Activated B cell treated with CpG ODN at 0.5 μM for 24 hours (primary cell): Measurements from ENCODE around the gene RNF212. TPM values are rescaled to one million over a fixed set of nuclear protein-coding genes. Genes with fewer than 3 reads are reported as not detected.
"Not testable (repeated sequence)": the region's sequence is repeated elsewhere in the genome, so short reads cannot be mapped to it uniquely, and the experiment has no call there.

Experiments
- ATAC-seq: fragments of 200-7000 bp; cut with Tn5 transposase; one replicate; pipeline ENCODE4 v1.10.0; 2021; ENCODE audit warnings: low read depth, mild to moderate bottlenecking, moderate library complexity
- CTCF ChIA-PET: fragments of 350-600 bp; sonication (Branson Sonifier 250); formaldehyde crosslinking; loops from one replicate; lab custom pipeline; 2021; ENCODE audit warnings: antibody characterized with exemption; lab: Charles Lee
- POLR2A ChIA-PET: fragments of 350-600 bp; sonication (Branson Sonifier 250); formaldehyde crosslinking; loops from one replicate; lab custom pipeline; 2021; ENCODE audit warnings: antibody characterized with exemption; lab: Charles Lee
- DNase-seq: peaks from one replicate; pipeline ENCODE4 v3.0.0; 2022
- H3K27ac Mint-ChIP-seq: one replicate; pipeline ENCODE4 v1.8.0; 2020; ENCODE audit warnings: mixed read lengths
- H3K27me3 Mint-ChIP-seq: one replicate; pipeline ENCODE4 v1.8.0; 2021; ENCODE audit warnings: mixed read lengths
- H3K36me3 Mint-ChIP-seq: one replicate; pipeline ENCODE4 v1.8.0; 2021; ENCODE audit warnings: low read depth, mixed read lengths
- H3K4me1 Mint-ChIP-seq: one replicate; pipeline ENCODE4 v1.8.0; 2021; ENCODE audit warnings: mixed read lengths
- H3K4me3 Mint-ChIP-seq: one replicate; pipeline ENCODE4 v1.8.0; 2020; ENCODE audit warnings: mild to moderate bottlenecking, mixed read lengths
- H3K9me3 Mint-ChIP-seq: one replicate; pipeline ENCODE4 v1.8.0; 2020; ENCODE audit warnings: mixed read lengths
- CTCF ChIP-seq: fragments of 200-600 bp; IDR thresholded peaks from one replicate; pipeline ENCODE4 v1.8.0; 2022; ENCODE audit warnings: antibody characterized with exemption, mild to moderate bottlenecking
- intact Hi-C: fragments of 100-400 bp; cut with micrococcal nuclease; formaldehyde crosslinking; loops from one replicate; pipeline ENCODE4 v1.15.1; 2024
- total RNA-seq: library from RNA; stranded (reverse); gene quantifications from 2 replicates; pipeline ENCODE4 v1.2.3, GENCODE V29; 2022

RNF212 gene
- total RNA-seq, 1 donor from 2014 or later, result 2.4 TPM

DNA sequence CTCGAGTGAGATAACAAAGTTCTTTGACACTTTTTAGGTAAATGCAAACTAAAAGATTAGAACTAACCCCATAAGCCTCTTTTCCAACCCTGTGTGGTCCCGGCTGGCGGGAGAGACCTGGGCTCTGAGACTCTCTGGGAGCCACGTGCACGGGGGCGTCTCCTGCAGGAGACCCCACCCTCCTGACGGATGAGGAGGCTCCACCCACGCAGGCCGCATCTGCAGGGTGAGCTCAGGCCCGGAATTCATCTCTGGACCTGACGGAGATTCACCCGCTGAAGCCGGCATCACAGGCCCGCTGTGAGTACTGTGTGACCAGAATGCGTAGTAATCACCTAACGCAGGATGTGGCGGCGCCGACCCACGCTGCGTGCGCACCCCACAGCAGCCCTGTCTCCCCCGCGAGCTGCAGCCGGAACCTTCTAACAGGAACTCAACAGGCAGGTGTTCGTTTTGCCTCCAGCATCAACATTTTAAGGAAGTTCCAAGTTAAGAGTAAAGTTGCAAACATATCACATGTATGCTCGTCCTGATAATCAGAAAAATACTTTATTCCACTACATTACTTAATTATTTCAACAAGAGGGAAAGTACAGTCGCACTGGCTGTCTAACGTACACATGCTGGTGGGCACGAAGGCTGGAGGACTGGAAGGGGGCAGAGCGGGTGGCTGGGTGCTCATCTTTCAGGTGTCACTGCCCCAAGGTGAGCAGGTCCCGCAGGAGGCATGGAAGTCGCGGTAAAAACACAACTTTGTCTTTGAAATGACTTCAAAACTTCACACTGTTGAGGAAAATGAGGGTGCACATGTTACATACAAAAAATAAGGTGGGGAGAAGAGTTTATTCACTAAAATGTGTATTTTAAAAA is 57.4 kb downstream of the RNF212 start:
- ChIA-PET CTCF (no interaction called here), POLR2A (interaction anchor here (1.2 kb wide), 1 partner anchor 34 kb away, joined by 4 read pairs; no protein-coding TSS in a partner anchor)
- peaks cover 14% of the 10 kb centered on the region for H3K27me3 Mint-ChIP-seq
- H3K9me3 Mint-ChIP-seq, result peaks cover 3% of the 10 kb centered on the region
- peaks cover 15% of the 10 kb centered on the region for H3K4me1 Mint-ChIP-seq
- DNase-seq (peak; percentile 64), ATAC-seq (peak; percentile 95)
- intact Hi-C loops, result loop anchor here (2.0 to 5.0 kb wide), 2 partner anchors 47 to 134 kb away; no protein-coding TSS in a partner anchor
- H3K27ac Mint-ChIP-seq, result peak overlapping the region; percentile 67
- H3K36me3 Mint-ChIP-seq, result no peaks in the 10 kb centered on the region
- peak overlapping the region; percentile 68 for H3K4me3 Mint-ChIP-seq
- TF ChIP-seq CTCF, result no peak

DNA sequence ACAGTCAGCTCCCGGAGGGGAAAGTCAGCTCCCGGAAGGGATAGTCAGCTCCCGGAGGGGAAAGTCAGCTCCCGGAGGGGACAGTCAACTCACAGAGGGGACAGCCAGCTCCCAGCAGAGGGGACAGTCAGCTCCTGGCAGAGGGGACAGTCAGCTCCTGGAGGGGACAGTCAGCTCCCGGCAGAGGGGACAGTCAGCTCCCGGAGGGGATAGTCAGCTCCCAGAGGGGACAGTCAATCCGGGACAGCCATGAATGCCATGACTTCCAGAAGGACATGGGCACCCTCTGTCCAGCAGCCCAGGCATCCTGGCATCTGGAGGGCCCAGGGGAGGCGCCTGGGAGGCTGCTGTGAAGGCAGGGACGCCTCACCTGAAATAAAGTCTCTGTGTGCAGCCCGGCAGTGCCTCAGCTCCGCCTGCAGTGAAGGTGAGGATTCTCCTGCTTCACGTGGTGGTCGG is 58.1 kb downstream of the RNF212 start:
- Mint-ChIP-seq H3K4me1 (peaks cover 15% of the 10 kb centered on the region), H3K27ac (peak overlapping the region; percentile 67), H3K4me3 (peak overlapping the region; percentile 68)
- H3K27me3 Mint-ChIP-seq, CTCF ChIA-PET, H3K36me3 Mint-ChIP-seq, H3K9me3 Mint-ChIP-seq: not testable (repeated sequence)
- POLR2A ChIA-PET, result interaction anchor here (1.2 kb wide), 1 partner anchor 34 kb away, joined by 4 read pairs; no protein-coding TSS in a partner anchor
- intact Hi-C loops, result loop anchor here (5.0 kb wide), 1 partner anchor 133 kb away; no protein-coding TSS in a partner anchor
- DNase-seq (peak; percentile 17), ATAC-seq (peak; percentile 12)

- H3K27ac Mint-ChIP-seq, ATAC-seq, H3K9me3 Mint-ChIP-seq, POLR2A ChIA-PET, H3K27me3 Mint-ChIP-seq, H3K4me3 Mint-ChIP-seq, DNase-seq, H3K36me3 Mint-ChIP-seq: not testable (repeated sequence)
- H3K4me1 Mint-ChIP-seq, result peaks cover 15% of the 10 kb centered on the region
- intact Hi-C loops, result loop anchor here (5.0 kb wide), 1 partner anchor 132 kb away; no protein-coding TSS in a partner anchor
- CTCF ChIA-PET, result interaction anchor here (0.6 kb wide), 1 partner anchor 535 kb away, joined by 3 read pairs; no protein-coding TSS in a partner anchor
These were observed 58.6 kb downstream of the RNF212 start for GRCh38 chr4:1054696-1055242.

- H3K27me3 Mint-ChIP-seq, H3K27ac Mint-ChIP-seq, ATAC-seq, H3K9me3 Mint-ChIP-seq, H3K36me3 Mint-ChIP-seq, POLR2A ChIA-PET, CTCF ChIA-PET, intact Hi-C loops, H3K4me3 Mint-ChIP-seq: not testable (repeated sequence)
- peak; percentile 12 for DNase-seq
- peaks cover 17% of the 10 kb centered on the region for H3K4me1 Mint-ChIP-seq
These were observed 59.5 kb downstream of the RNF212 start for GRCh38 chr4:1053891-1054290.

DNA sequence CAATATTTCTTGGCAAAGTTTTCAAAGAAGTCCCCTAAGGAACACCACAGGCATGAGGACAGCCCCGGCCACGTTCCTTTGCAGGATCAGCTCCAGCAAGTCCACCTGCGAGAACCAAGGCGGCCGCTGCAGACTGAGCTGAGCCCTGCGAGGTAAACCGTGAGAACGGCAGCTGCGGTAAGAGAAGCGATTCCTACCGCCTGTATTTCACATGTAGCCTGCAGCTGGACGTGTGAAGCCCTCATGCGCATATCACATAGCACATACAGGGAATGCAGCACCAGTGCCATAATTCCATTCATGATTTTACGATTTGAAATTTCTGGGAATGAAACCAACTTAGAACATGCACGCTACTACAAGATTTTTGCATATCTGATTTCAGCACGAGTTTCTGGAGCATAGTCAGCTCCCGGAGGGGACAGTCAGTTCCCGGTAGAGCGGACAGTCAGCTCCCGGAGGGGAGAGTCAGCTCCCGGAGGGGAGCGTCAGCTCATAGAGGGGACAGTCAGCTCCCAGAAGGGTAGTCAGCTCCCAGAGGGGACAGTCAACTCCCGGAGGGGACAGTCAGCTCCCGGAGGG is 60.2 kb downstream of the RNF212 start:
- DNase-seq, result peak; percentile 4
- Mint-ChIP-seq H3K27ac (no peak overlapping the region), H3K4me1 (peaks cover 21% of the 10 kb centered on the region), H3K4me3 (no peak overlapping the region), H3K36me3 (no peaks in the 10 kb centered on the region), H3K9me3 (peaks cover 3% of the 10 kb centered on the region), H3K27me3 (peaks cover 10% of the 10 kb centered on the region)
- no peak for TF ChIP-seq CTCF
- POLR2A ChIA-PET, result no interaction called here
- intact Hi-C loops, result no loop called here
- ATAC-seq, result no peak
- CTCF ChIA-PET, result no interaction called here

DNA sequence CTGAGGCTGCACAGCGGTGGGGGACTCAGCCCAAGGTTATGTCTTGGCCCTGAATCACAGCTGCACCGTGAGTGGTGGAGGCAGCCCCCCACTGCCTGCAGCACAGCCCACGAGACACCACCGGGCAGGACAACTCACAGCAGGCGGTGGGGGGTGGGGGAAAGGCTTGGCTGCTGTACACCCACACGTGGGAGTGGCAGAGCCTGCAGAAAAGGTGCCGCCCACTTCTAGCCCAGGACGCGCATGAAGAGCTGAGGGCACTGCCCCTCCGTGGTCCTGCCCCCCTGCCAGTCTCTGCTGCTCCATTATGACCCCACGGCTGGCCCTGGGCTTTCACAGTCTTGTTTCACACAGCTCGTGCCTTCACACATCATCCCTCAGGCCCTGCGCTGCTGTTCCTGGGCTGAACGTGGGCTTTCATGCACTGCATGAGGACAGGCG is 61.1 kb downstream of the RNF212 start:
- DNase-seq, result peak; percentile 11
- H3K4me3 Mint-ChIP-seq, result no peak overlapping the region
- H3K36me3 Mint-ChIP-seq, result no peaks in the 10 kb centered on the region
- no peak for ATAC-seq
- ChIA-PET POLR2A (no interaction called here), CTCF (no interaction called here)
- H3K27ac Mint-ChIP-seq, result no peak overlapping the region
- H3K4me1 Mint-ChIP-seq, result peaks cover 21% of the 10 kb centered on the region
- H3K9me3 Mint-ChIP-seq, result peaks cover 3% of the 10 kb centered on the region
- peaks cover 16% of the 10 kb centered on the region for H3K27me3 Mint-ChIP-seq
- intact Hi-C loops, result no loop called here
- TF ChIP-seq CTCF, result no peak
